Keratinocyte (primary cell): Measurements from ENCODE around the gene KCNH2. TPM values are rescaled to one million over a fixed set of nuclear protein-coding genes. Genes with fewer than 3 reads are reported as not detected.

Experiments
- DNase-seq: peaks from one replicate; pipeline ENCODE4 v3.0.0-alpha.2; 2011; ENCODE audit warnings: low read depth, missing footprints, low spot score
- FAIRE-seq: peaks from 2 replicates; lab custom pipeline; 2011; peaks lifted over from hg19 to GRCh38; lab: Jason Lieb, UNC
- H2AFZ ChIP-seq: 2 replicates; pipeline ENCODE4 v1.6.0; 2012; ENCODE audit warnings: low read length, control low read depth, inconsistent platforms; ENCODE audit not compliant: control insufficient read depth
- H3K27ac ChIP-seq: 2 replicates; pipeline ENCODE4 v1.5.1; 2011; ENCODE audit warnings: low read length; ENCODE audit not compliant: control insufficient read depth, insufficient read depth
- H3K27me3 ChIP-seq: 3 replicates; pipeline ENCODE4 v1.6.0; 2011; ENCODE audit warnings: low read length; ENCODE audit not compliant: control insufficient read depth, insufficient read depth; ENCODE audit errors: extremely low read depth
- H3K36me3 ChIP-seq, 2 experiments: 2 replicates in 1 of 2; 3 replicates in 1 of 2; pipeline ENCODE4 v1.5.1; 2011; ENCODE audit warnings: low read length in 2 of 2, mild to moderate bottlenecking in 1 of 2; ENCODE audit not compliant: control insufficient read depth in 2 of 2, insufficient read depth in 2 of 2; ENCODE audit errors: extremely low read depth in 1 of 2
- H3K4me1 ChIP-seq: 3 replicates; pipeline ENCODE4 v1.5.1; 2011; ENCODE audit warnings: low read length; ENCODE audit not compliant: control insufficient read depth, insufficient read depth; ENCODE audit errors: extremely low read depth
- H3K4me2 ChIP-seq: 3 replicates; pipeline ENCODE4 v1.6.0; 2011; ENCODE audit warnings: low read depth, low read length; ENCODE audit not compliant: control insufficient read depth, insufficient read depth; ENCODE audit errors: extremely low read depth
- H3K4me3 ChIP-seq, 3 experiments: fragments of 200-600 bp in 1 of 3; sonication (generic) in 1 of 3; 2 replicates in 2 of 3; 3 replicates in 1 of 3; pipeline ENCODE4 v1.5.1; 2011 to 2016; ENCODE audit warnings: low read length in 3 of 3, mild to moderate bottlenecking in 3 of 3, control low read depth in 2 of 3, inconsistent platforms in 1 of 3, low read depth in 1 of 3, mixed read lengths in 1 of 3, mixed run types in 1 of 3, moderate library complexity in 1 of 3; ENCODE audit not compliant: control insufficient read depth in 2 of 3, insufficient read depth in 2 of 3; ENCODE audit errors: extremely low read depth in 1 of 3
- H3K79me2 ChIP-seq: 2 replicates; pipeline ENCODE4 v1.6.0; 2012; ENCODE audit warnings: low read length; ENCODE audit not compliant: control insufficient read depth, insufficient read depth
- H3K9ac ChIP-seq: 3 replicates; pipeline ENCODE4 v1.6.0; 2011; ENCODE audit warnings: low read length; ENCODE audit not compliant: control insufficient read depth, insufficient read depth; ENCODE audit errors: extremely low read depth
- H3K9me1 ChIP-seq: 3 replicates; pipeline ENCODE4 v1.6.0; 2011; ENCODE audit warnings: low read length; ENCODE audit not compliant: control insufficient read depth, insufficient read depth; ENCODE audit errors: extremely low read depth
- H3K9me3 ChIP-seq: 2 replicates; pipeline ENCODE4 v1.5.1; 2012; ENCODE audit warnings: low read depth, low read length; ENCODE audit not compliant: control insufficient read depth
- H4K20me1 ChIP-seq: 3 replicates; pipeline ENCODE4 v1.6.0; 2011; ENCODE audit warnings: low read length; ENCODE audit not compliant: control insufficient read depth, insufficient read depth; ENCODE audit errors: extremely low read depth
- EZH2 ChIP-seq: IDR thresholded peaks from one replicate; pipeline ENCODE4 v1.6.1; 2012; ENCODE audit warnings: inconsistent platforms, mild to moderate bottlenecking, low read length, moderate library complexity
- dilution Hi-C: fragments of 300-500 bp; cut with MboI; formaldehyde crosslinking; loops from one replicate; pipeline ENCODE4 v1.7.0; 2020; ENCODE audit warnings: low sequenced_read_pairs; ENCODE audit not compliant: extremely low pct_ligation_motif_present
- polyA plus RNA-seq, 5 experiments: library from polyadenylated mRNA; depleted of rRNA in 3 of 5; stranded (reverse) in 3 of 5; stranded (forward) in 1 of 5; unstranded in 1 of 5; fragments of >200 nt; gene quantifications; 1 replicate in 1 of 5; 2 replicates in 3 of 5; 3 replicates in 1 of 5; pipeline versions ENCODE4 v1.2.1 to v1.2.3, GENCODE V29; 2011 to 2012; ENCODE audit warnings: missing spikeins in 2 of 5, low read depth in 1 of 5, low replicate concordance in 1 of 5
- TF ChIP-seq, protein P1 (sequence below), 3 experiments: IDR thresholded peaks in 1 of 3; conservative IDR thresholded peaks in 1 of 3; optimal IDR thresholded peaks in 1 of 3; 2 replicates in 2 of 3; 3 replicates in 1 of 3; pipeline versions ENCODE3 to v1.5.1; 2011; ENCODE audit warnings: low read length in 3 of 3, mild to moderate bottlenecking in 3 of 3, moderate library complexity in 2 of 3, control low read depth in 1 of 3, inconsistent platforms in 1 of 3; ENCODE audit not compliant: insufficient read depth in 2 of 3; ENCODE audit errors: extremely low read depth in 1 of 3

KCNH2 gene
- polyA plus RNA-seq, 1 donor (not counting 4 experiments of a cell fraction or from before 2014, with no cell fraction given), result 0.03 TPM

DNA sequence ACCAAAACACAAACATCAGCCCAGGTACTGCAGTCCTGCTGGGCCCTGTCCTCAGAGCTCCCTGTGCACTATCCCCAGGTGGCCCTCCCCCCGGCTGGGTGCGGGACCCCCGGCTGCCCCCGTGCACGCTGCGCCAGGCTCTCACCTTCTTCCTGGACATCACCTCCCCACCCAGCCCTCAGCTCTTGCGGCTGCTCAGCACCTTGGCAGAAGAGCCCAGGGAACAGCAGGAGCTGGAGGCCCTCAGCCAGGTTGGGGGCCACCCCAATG is 31.9 kb upstream of the KCNH2 start:
- no peaks in the 10 kb centered on the region for H3K79me2 ChIP-seq
- no peak overlapping the region for H3K4me2 ChIP-seq
- no peaks in the 10 kb centered on the region for H3K9me3 ChIP-seq
- H3K9me1 ChIP-seq, result no peaks in the 10 kb centered on the region
- H3K27ac ChIP-seq, result no peak overlapping the region
- H3K4me3 ChIP-seq, result no peak overlapping the region
- no peak for DNase-seq
- peaks cover 40% of the 10 kb centered on the region for H3K27me3 ChIP-seq
- TF ChIP-seq, protein P1, sequence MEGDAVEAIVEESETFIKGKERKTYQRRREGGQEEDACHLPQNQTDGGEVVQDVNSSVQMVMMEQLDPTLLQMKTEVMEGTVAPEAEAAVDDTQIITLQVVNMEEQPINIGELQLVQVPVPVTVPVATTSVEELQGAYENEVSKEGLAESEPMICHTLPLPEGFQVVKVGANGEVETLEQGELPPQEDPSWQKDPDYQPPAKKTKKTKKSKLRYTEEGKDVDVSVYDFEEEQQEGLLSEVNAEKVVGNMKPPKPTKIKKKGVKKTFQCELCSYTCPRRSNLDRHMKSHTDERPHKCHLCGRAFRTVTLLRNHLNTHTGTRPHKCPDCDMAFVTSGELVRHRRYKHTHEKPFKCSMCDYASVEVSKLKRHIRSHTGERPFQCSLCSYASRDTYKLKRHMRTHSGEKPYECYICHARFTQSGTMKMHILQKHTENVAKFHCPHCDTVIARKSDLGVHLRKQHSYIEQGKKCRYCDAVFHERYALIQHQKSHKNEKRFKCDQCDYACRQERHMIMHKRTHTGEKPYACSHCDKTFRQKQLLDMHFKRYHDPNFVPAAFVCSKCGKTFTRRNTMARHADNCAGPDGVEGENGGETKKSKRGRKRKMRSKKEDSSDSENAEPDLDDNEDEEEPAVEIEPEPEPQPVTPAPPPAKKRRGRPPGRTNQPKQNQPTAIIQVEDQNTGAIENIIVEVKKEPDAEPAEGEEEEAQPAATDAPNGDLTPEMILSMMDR (optimal IDR thresholded peaks at IDR 0.05 in 1 of 3, IDR thresholded peaks at IDR 0.05 in 1 of 3, conservative IDR thresholded peaks at IDR 0.05 in 1 of 3; ENCODE audit: extremely low read depth in 1 of 3, insufficient read depth in 2 of 3, low read length in 3 of 3), result no peak
- TF ChIP-seq EZH2, result no peak
- no peak overlapping the region for H2AFZ ChIP-seq
- H3K4me1 ChIP-seq, result peaks cover 12% of the 10 kb centered on the region
- FAIRE-seq, result no peak
- no peak overlapping the region for H3K9ac ChIP-seq
- dilution Hi-C loops, result no loop called here
- no peaks in the 10 kb centered on the region for H4K20me1 ChIP-seq
- no peaks in the 10 kb centered on the region for H3K36me3 ChIP-seq

DNA sequence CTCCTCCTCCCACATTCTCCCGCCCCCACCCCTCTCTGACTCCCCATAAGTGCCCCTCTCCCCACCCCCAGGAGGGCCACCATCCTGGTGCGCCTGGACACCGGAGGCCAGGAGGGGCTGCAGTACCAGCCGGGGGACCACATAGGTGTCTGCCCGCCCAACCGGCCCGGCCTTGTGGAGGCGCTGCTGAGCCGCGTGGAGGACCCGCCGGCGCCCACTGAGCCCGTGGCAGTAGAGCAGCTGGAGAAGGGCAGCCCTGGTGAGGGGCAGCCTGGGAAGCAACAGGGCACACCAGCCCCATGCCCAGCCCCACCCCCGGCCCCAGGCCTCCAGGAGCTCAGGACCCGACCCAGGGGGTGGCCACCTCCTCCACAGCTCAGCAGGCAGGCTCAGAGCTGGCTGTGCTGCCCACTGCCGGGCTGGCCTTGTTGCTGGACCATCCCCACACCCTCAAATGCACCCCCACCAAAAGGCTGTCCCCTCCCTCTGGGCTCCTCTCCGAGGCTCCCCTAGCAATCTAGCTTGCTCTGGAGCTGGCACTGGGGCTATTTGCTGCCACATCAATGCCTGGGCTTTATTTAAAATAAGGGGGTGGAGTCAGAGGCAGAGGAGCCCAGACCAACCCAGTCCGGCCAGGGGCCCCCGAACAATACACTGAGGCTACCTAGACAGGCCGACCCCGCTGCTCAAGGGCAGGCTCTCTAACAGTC is 31.4 kb upstream of the KCNH2 start:
- Histone ChIP-seq H3K4me2 (no peak overlapping the region), H3K4me1 (peaks cover 12% of the 10 kb centered on the region), H4K20me1 (no peaks in the 10 kb centered on the region), H3K27ac (no peak overlapping the region), H3K9ac (no peak overlapping the region), H3K9me1 (no peaks in the 10 kb centered on the region), H3K4me3 (no peak overlapping the region), H3K27me3 (peaks cover 40% of the 10 kb centered on the region), H3K79me2 (no peaks in the 10 kb centered on the region), H3K9me3 (no peaks in the 10 kb centered on the region), H3K36me3 (no peaks in the 10 kb centered on the region), H2AFZ (no peak overlapping the region)
- dilution Hi-C loops, result no loop called here
- DNase-seq (no peak), FAIRE-seq (no peak)
- TF ChIP-seq EZH2, result no peak
- TF ChIP-seq, protein P1 (optimal IDR thresholded peaks at IDR 0.05 in 1 of 3, IDR thresholded peaks at IDR 0.05 in 1 of 3, conservative IDR thresholded peaks at IDR 0.05 in 1 of 3; ENCODE audit: extremely low read depth in 1 of 3, insufficient read depth in 2 of 3, low read length in 3 of 3), result no peak
